OCI-LY7 (cell line): ENCODE results near the gene STXBP6. TPM values are rescaled to one million over a fixed set of nuclear protein-coding genes. Genes with fewer than 3 reads are reported as not detected.

Source experiments
- BruUV-seq: library from RNA; stranded (reverse); fragments of 400-500 nt; replicated peaks from 2 replicates; lab custom pipeline; 2021; lab: Mats Ljungman, UMichigan
- CTCF ChIA-PET: fragments of 300-600 bp; sonication (Branson Sonifier 250); formaldehyde crosslinking; loops from one replicate; lab custom pipeline; 2022; ENCODE audit warnings: antibody characterized with exemption; ENCODE audit not compliant: unreplicated experiment; lab: Charles Lee
- POLR2A ChIA-PET: fragments of 300-600 bp; sonication (Branson Sonifier 250); formaldehyde crosslinking; loops from one replicate; lab custom pipeline; 2022; ENCODE audit warnings: antibody characterized with exemption; lab: Charles Lee
- DNase-seq: peaks from one replicate; pipeline ENCODE4 v3.0.0-alpha.2; 2015; ENCODE audit warnings: low spot score
- H2AFZ ChIP-seq: fragments of 200-600 bp; sonication (generic), shearing (Covaris generic); 2 replicates; pipeline ENCODE4 v1.6.1; 2014; ENCODE audit warnings: mild to moderate bottlenecking, antibody characterized with exemption, low read length, moderate library complexity
- H3K27ac ChIP-seq: fragments of 200-600 bp; sonication (generic); 2 replicates; pipeline ENCODE4 v1.5.1; 2014; ENCODE audit warnings: mixed run types, low read depth, mild to moderate bottlenecking, moderate library complexity, low read length, inconsistent platforms; ENCODE audit not compliant: poor library complexity, severe bottlenecking
- H3K36me3 ChIP-seq: fragments of 200-600 bp; sonication (generic); 2 replicates; pipeline ENCODE4 v1.6.1; 2014; ENCODE audit warnings: mild to moderate bottlenecking, antibody characterized with exemption, low read length, moderate library complexity, mixed read lengths; ENCODE audit not compliant: insufficient read depth
- H3K4me1 ChIP-seq: fragments of 200-600 bp; sonication (generic); 2 replicates; pipeline ENCODE4 v1.5.1; 2014; ENCODE audit warnings: mild to moderate bottlenecking, low read length; ENCODE audit not compliant: insufficient read depth, poor library complexity, severe bottlenecking
- H3K4me2 ChIP-seq: fragments of 200-600 bp; sonication (generic); 2 replicates; pipeline ENCODE4 v1.6.1; 2014; ENCODE audit warnings: mild to moderate bottlenecking, low read length
- H3K4me3 ChIP-seq: fragments of 200-600 bp; sonication (generic); 2 replicates; pipeline ENCODE4 v1.5.1; 2014; ENCODE audit warnings: mild to moderate bottlenecking, low read depth, low read length; ENCODE audit not compliant: poor library complexity, severe bottlenecking
- H3K79me2 ChIP-seq: fragments of 200-600 bp; sonication (generic); 2 replicates; pipeline ENCODE4 v1.6.1; 2016; ENCODE audit warnings: low read depth, mild to moderate bottlenecking, low read length, moderate library complexity, mixed read lengths; ENCODE audit not compliant: insufficient read depth
- H3K9me2 ChIP-seq: fragments of 200-600 bp; sonication (generic); 2 replicates; pipeline ENCODE4 v1.6.1; 2016; ENCODE audit warnings: mild to moderate bottlenecking, low read length, mixed read lengths; ENCODE audit not compliant: insufficient read depth
- H3K9me3 ChIP-seq: fragments of 200-600 bp; sonication (generic); 2 replicates; pipeline ENCODE4 v1.6.1; 2014; ENCODE audit warnings: mild to moderate bottlenecking, mixed run types, low read length, mixed read lengths
- H4K20me1 ChIP-seq: fragments of 200-600 bp; sonication (generic); 2 replicates; pipeline ENCODE4 v1.6.1; 2014; ENCODE audit warnings: mild to moderate bottlenecking, antibody characterized with exemption, low read length, moderate library complexity, mixed read lengths; ENCODE audit not compliant: insufficient read depth
- EZH2phosphoT487 ChIP-seq: fragments of 200-600 bp; sonication (generic); IDR thresholded peaks from 2 replicates; pipeline ENCODE4 v1.6.1; 2018; ENCODE audit warnings: low read depth, borderline replicate concordance, mild to moderate bottlenecking, mixed run types, antibody characterized with exemption, low read length, moderate library complexity, mixed read lengths
- intact Hi-C: fragments of 100-400 bp; cut with micrococcal nuclease; formaldehyde crosslinking; loops from one replicate; pipeline ENCODE4 v1.10.0; 2022; ENCODE audit not compliant: unreplicated experiment
- total RNA-seq, 2 experiments: library from RNA; depleted of rRNA in 1 of 2; stranded (reverse); fragments of >200 nt in 1 of 2; shearing (Covaris generic) in 1 of 2; gene quantifications; 2 replicates each; pipeline ENCODE4 v1.2.3, GENCODE V29; 2014 to 2022
- TF ChIP-seq, protein P1 (sequence below): fragments of 200-600 bp; sonication (generic); conservative IDR thresholded peaks from 2 replicates; pipeline ENCODE4 v1.5.1; 2014; ENCODE audit warnings: mild to moderate bottlenecking, antibody characterized with exemption, low read length, moderate library complexity, mixed read lengths

The STXBP6 gene
- total RNA-seq, 2 experiments from 2014 or later: 0.48 TPM; not detected in 1

GRCh38 chr14:24881116-24881893 lies 168.6 kb downstream of the STXBP6 start:
- no peaks in the 10 kb centered on the region for H3K4me1 ChIP-seq
- no peaks in the 10 kb centered on the region for H3K79me2 ChIP-seq
- H3K36me3 ChIP-seq: no peaks in the 10 kb centered on the region
- H3K9me2 ChIP-seq: no peaks in the 10 kb centered on the region
- no TSS peak for BruUV-seq
- ChIA-PET CTCF (no interaction called here), POLR2A (no interaction called here)
- no peak overlapping the region for H3K4me2 ChIP-seq
- intact Hi-C loops: no loop called here
- TF ChIP-seq EZH2phosphoT487: no peak
- TF ChIP-seq, protein P1, sequence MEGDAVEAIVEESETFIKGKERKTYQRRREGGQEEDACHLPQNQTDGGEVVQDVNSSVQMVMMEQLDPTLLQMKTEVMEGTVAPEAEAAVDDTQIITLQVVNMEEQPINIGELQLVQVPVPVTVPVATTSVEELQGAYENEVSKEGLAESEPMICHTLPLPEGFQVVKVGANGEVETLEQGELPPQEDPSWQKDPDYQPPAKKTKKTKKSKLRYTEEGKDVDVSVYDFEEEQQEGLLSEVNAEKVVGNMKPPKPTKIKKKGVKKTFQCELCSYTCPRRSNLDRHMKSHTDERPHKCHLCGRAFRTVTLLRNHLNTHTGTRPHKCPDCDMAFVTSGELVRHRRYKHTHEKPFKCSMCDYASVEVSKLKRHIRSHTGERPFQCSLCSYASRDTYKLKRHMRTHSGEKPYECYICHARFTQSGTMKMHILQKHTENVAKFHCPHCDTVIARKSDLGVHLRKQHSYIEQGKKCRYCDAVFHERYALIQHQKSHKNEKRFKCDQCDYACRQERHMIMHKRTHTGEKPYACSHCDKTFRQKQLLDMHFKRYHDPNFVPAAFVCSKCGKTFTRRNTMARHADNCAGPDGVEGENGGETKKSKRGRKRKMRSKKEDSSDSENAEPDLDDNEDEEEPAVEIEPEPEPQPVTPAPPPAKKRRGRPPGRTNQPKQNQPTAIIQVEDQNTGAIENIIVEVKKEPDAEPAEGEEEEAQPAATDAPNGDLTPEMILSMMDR: no peak
- DNase-seq: no peak
- H2AFZ ChIP-seq: no peak overlapping the region
- no peaks in the 10 kb centered on the region for H4K20me1 ChIP-seq
- no peaks in the 10 kb centered on the region for H3K9me3 ChIP-seq
- H3K27ac ChIP-seq: no peak overlapping the region
- H3K4me3 ChIP-seq: no peak overlapping the region

GRCh38 chr14:24880689-24881088 lies 169.3 kb downstream of the STXBP6 start:
- no peaks in the 10 kb centered on the region for H4K20me1 ChIP-seq
- H3K79me2 ChIP-seq: no peaks in the 10 kb centered on the region
- H3K9me2 ChIP-seq: no peaks in the 10 kb centered on the region
- no peak overlapping the region for H2AFZ ChIP-seq
- intact Hi-C loops: no loop called here
- H3K27ac ChIP-seq: no peak overlapping the region
- POLR2A ChIA-PET: no interaction called here
- H3K4me3 ChIP-seq: no peak overlapping the region
- no TSS peak for BruUV-seq
- no peaks in the 10 kb centered on the region for H3K36me3 ChIP-seq
- DNase-seq: no peak
- TF ChIP-seq, protein P1: no peak
- TF ChIP-seq EZH2phosphoT487: no peak
- CTCF ChIA-PET: no interaction called here
- no peaks in the 10 kb centered on the region for H3K4me1 ChIP-seq
- H3K9me3 ChIP-seq: no peaks in the 10 kb centered on the region
- H3K4me2 ChIP-seq: no peak overlapping the region

- no peaks in the 10 kb centered on the region for H3K79me2 ChIP-seq
- H3K4me2 ChIP-seq: no peak overlapping the region
- H3K9me3 ChIP-seq: no peaks in the 10 kb centered on the region
- no peaks in the 10 kb centered on the region for H4K20me1 ChIP-seq
- no peak overlapping the region for H3K4me3 ChIP-seq
- H3K9me2 ChIP-seq: no peaks in the 10 kb centered on the region
- H3K36me3 ChIP-seq: no peaks in the 10 kb centered on the region
- ChIA-PET CTCF (no interaction called here), POLR2A (interaction anchor here (1.9 kb wide), 1 partner anchor 19 kb away, joined by 5 read pairs; no protein-coding TSS in a partner anchor)
- BruUV-seq: no TSS peak
- H2AFZ ChIP-seq: no peak overlapping the region
- no peak for DNase-seq
- H3K27ac ChIP-seq: no peak overlapping the region
- H3K4me1 ChIP-seq: no peaks in the 10 kb centered on the region
- intact Hi-C loops: no loop called here
- TF ChIP-seq, protein P1: no peak
- no peak for TF ChIP-seq EZH2phosphoT487
Measured at GRCh38 chr14:24879661-24880386, 170.1 kb downstream of the STXBP6 start.
